HG03460 (cell line): ENCODE measurements around the gene ANKRD11.
"Not testable (repeated sequence)": the region's sequence is repeated elsewhere in the genome, so short reads cannot be mapped to it uniquely, and the experiment has no call there.

Source experiments
- ATAC-seq: cut with Tn5 transposase; IDR thresholded peaks from one replicate; pipeline ENCODE4 v1.9.1; 2021; ENCODE audit not compliant: unreplicated experiment

ANKRD11 gene

GRCh38 chr16:89318871-89319630 is 171.3 kb downstream of the ANKRD11 start:
- no peak for ATAC-seq

GRCh38 chr16:89318430-89318758 is 172.0 kb downstream of the ANKRD11 start:
- ATAC-seq = no peak

GRCh38 chr16:89317729-89318429 is 172.5 kb downstream of the ANKRD11 start:
- ATAC-seq = no peak

GRCh38 chr16:89317101-89317671 is 173.2 kb downstream of the ANKRD11 start:
- ATAC-seq = no peak

- ATAC-seq = no peak
Observed at GRCh38 chr16:89316701-89317100, 173.7 kb downstream of the ANKRD11 start.

- ATAC-seq = no peak
Observed at GRCh38 chr16:89315791-89316581, 174.4 kb downstream of the ANKRD11 start.

GRCh38 chr16:89315271-89315670 is 175.1 kb downstream of the ANKRD11 start:
- ATAC-seq = no peak

- no peak for ATAC-seq
Observed at GRCh38 chr16:89314854-89315253, 175.5 kb downstream of the ANKRD11 start.

- ATAC-seq = no peak
Observed at GRCh38 chr16:89314357-89314756, 176.0 kb downstream of the ANKRD11 start.

- ATAC-seq = no peak
Observed at GRCh38 chr16:89313583-89313982, 176.8 kb downstream of the ANKRD11 start.

GRCh38 chr16:89312598-89313299 is 177.6 kb downstream of the ANKRD11 start:
- no peak for ATAC-seq

- no peak for ATAC-seq
Observed at GRCh38 chr16:89312194-89312593, 178.2 kb downstream of the ANKRD11 start.

GRCh38 chr16:89311636-89312035 is 178.7 kb downstream of the ANKRD11 start:
- no peak for ATAC-seq

GRCh38 chr16:89309438-89310122 is 180.8 kb downstream of the ANKRD11 start:
- ATAC-seq = no peak

- ATAC-seq = no peak
Observed at GRCh38 chr16:89308391-89309333, 181.7 kb downstream of the ANKRD11 start.

- no peak for ATAC-seq
Observed at GRCh38 chr16:89307421-89307805, 182.9 kb downstream of the ANKRD11 start.

GRCh38 chr16:89306457-89307420 is 183.6 kb downstream of the ANKRD11 start:
- ATAC-seq = not testable (repeated sequence)
